ENCODE data around the gene NCAPD3. TPM values are rescaled to one million over a fixed set of nuclear protein-coding genes. Genes with fewer than 3 reads are reported as not detected.

The NCAPD3 gene
- total RNA-seq, 1 experiment from 2014 or later = 63.0 TPM

- POLR2A ChIA-PET = no interaction called here
- Mint-ChIP-seq H3K9me3 (no peaks in the 10 kb centered on the region), H3K36me3 (peaks cover 32% of the 10 kb centered on the region), H3K27ac (no peak overlapping the region), H3K4me1 (peaks cover 24% of the 10 kb centered on the region), H3K4me3 (no peak overlapping the region), H3K27me3 (ENCODE audit: low read depth) (no peaks in the 10 kb centered on the region)
- ATAC-seq (no peak), DNase-seq (ENCODE audit: low spot score) (no peak)
- TF ChIP-seq ZNF263 (CRISPR knock-in tag; IDR thresholded peaks at IDR 0.05; ENCODE audit: low read depth) = no peak
- no peak for TF ChIP-seq RELA (CRISPR knock-in tag; IDR thresholded peaks at IDR 0.05; ENCODE audit: borderline replicate concordance)
- TF ChIP-seq, protein P1, sequence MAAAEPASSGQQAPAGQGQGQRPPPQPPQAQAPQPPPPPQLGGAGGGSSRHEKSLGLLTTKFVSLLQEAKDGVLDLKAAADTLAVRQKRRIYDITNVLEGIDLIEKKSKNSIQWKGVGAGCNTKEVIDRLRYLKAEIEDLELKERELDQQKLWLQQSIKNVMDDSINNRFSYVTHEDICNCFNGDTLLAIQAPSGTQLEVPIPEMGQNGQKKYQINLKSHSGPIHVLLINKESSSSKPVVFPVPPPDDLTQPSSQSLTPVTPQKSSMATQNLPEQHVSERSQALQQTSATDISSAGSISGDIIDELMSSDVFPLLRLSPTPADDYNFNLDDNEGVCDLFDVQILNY (CRISPR knock-in tag; IDR thresholded peaks at IDR 0.05) = no peak
- no peak for TF ChIP-seq GTF2I (CRISPR knock-in tag; conservative IDR thresholded peaks at IDR 0.05)
- TF ChIP-seq TP53 (CRISPR knock-in tag; IDR thresholded peaks at IDR 0.05) = no peak
- TF ChIP-seq ESRRA (CRISPR knock-in tag; IDR thresholded peaks at IDR 0.05; ENCODE audit: borderline replicate concordance) = no peak
- TF ChIP-seq MXD4 (CRISPR knock-in tag; IDR thresholded peaks at IDR 0.05; ENCODE audit: borderline replicate concordance) = no peak
- CTCF ChIA-PET = no interaction called here
Observed at GRCh38 chr11:134250246-134250645, 26.5 kb upstream of the NCAPD3 start.

DNA sequence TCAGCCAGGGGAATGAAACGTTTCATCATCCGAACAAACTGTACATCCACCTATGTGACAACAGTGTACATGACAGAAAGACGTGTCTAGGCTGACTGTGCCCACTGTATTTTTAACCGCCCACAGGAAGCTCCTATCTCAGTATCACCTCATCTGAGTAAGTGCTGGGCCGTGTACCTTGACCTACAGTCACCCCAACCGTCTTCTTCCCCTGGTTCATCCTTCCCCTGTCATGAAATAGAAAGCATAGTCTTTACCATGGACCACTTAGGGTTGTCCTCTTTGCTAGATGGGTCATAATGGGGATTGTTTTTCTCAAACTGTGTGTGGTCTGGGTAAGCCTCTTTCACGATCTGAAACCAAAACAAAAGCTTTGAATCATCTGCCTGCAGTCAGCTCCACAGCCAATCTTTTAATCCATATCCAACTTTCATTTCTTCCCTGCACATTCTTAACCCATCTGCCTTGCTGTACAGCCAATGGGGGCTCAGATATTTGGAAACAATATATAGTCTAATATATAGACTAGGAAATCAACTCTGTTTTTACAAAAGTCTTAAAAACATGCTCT lies 25.2 kb upstream of the NCAPD3 start:
- no peaks in the 10 kb centered on the region for H3K27me3 Mint-ChIP-seq (ENCODE audit: low read depth)
- peaks cover 36% of the 10 kb centered on the region for H3K36me3 Mint-ChIP-seq
- no peaks in the 10 kb centered on the region for H3K9me3 Mint-ChIP-seq
- TF ChIP-seq, protein P2, sequence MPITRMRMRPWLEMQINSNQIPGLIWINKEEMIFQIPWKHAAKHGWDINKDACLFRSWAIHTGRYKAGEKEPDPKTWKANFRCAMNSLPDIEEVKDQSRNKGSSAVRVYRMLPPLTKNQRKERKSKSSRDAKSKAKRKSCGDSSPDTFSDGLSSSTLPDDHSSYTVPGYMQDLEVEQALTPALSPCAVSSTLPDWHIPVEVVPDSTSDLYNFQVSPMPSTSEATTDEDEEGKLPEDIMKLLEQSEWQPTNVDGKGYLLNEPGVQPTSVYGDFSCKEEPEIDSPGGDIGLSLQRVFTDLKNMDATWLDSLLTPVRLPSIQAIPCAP (CRISPR knock-in tag; IDR thresholded peaks at IDR 0.05) = no peak
- TF ChIP-seq MAX (CRISPR knock-in tag; IDR thresholded peaks at IDR 0.05) = no peak
- TF ChIP-seq ZNF416 (CRISPR knock-in tag; IDR thresholded peaks at IDR 0.05) = no peak
- TF ChIP-seq ZNF219 (CRISPR knock-in tag; IDR thresholded peaks at IDR 0.05; ENCODE audit: borderline replicate concordance) = no peak
- TF ChIP-seq ATF3 (CRISPR knock-in tag; conservative IDR thresholded peaks at IDR 0.05) = no peak
- TF ChIP-seq PRRX2 (CRISPR knock-in tag; IDR thresholded peaks at IDR 0.05) = no peak
- TF ChIP-seq, protein P3, sequence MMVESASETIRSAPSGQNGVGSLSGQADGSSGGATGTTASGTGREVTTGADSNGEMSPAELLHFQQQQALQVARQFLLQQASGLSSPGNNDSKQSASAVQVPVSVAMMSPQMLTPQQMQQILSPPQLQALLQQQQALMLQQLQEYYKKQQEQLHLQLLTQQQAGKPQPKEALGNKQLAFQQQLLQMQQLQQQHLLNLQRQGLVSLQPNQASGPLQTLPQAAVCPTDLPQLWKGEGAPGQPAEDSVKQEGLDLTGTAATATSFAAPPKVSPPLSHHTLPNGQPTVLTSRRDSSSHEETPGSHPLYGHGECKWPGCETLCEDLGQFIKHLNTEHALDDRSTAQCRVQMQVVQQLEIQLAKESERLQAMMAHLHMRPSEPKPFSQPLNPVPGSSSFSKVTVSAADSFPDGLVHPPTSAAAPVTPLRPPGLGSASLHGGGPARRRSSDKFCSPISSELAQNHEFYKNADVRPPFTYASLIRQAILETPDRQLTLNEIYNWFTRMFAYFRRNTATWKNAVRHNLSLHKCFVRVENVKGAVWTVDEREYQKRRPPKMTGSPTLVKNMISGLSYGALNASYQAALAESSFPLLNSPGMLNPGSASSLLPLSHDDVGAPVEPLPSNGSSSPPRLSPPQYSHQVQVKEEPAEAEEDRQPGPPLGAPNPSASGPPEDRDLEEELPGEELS (CRISPR knock-in tag; IDR thresholded peaks at IDR 0.05) = no peak
- TF ChIP-seq ESRRA (CRISPR knock-in tag; IDR thresholded peaks at IDR 0.05; ENCODE audit: borderline replicate concordance) = no peak
- no peak for TF ChIP-seq OVOL2 (CRISPR knock-in tag; IDR thresholded peaks at IDR 0.05; ENCODE audit: borderline replicate concordance)
- TF ChIP-seq, protein P4, sequence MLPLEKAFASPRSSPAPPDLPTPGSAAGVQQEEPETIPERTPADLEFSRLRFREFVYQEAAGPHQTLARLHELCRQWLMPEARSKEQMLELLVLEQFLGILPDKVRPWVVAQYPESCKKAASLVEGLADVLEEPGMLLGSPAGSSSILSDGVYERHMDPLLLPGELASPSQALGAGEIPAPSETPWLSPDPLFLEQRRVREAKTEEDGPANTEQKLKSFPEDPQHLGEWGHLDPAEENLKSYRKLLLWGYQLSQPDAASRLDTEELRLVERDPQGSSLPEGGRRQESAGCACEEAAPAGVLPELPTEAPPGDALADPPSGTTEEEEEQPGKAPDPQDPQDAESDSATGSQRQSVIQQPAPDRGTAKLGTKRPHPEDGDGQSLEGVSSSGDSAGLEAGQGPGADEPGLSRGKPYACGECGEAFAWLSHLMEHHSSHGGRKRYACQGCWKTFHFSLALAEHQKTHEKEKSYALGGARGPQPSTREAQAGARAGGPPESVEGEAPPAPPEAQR (CRISPR knock-in tag; IDR thresholded peaks at IDR 0.05) = no peak
- no peak for TF ChIP-seq TCF7 (CRISPR knock-in tag; IDR thresholded peaks at IDR 0.05; ENCODE audit: low read depth)
- no peak overlapping the region for H3K27ac Mint-ChIP-seq
- ATAC-seq = no peak
- DNase-seq (ENCODE audit: low spot score) = no peak
- peaks cover 12% of the 10 kb centered on the region for H3K4me1 Mint-ChIP-seq
- CTCF ChIA-PET = interaction anchor here (1.0 kb wide), 1 partner anchor 13 kb away, joined by 3 read pairs; no protein-coding TSS in a partner anchor
- H3K4me3 Mint-ChIP-seq = no peak overlapping the region
- POLR2A ChIA-PET = no interaction called here

DNA sequence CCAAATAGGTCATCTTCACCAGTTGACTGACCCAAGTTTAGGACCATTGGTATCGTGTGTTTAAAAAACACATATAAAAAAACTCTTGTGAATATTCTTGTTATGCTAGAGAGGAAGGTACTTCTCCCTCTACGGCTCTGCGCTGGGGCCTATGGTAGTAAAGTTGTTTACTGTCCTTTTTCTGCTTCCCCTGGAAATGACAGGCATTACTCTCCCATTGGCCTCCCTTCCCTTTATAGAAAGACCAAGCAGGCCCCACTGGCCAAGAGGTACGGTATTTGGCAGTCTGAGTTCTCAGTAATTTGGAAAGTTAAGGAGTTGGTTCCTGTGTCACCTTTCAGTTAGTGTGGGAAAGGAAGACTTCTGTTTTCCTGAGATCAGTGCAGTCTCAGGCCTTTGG lies 22.9 kb upstream of the NCAPD3 start:
- ATAC-seq = no peak
- no peaks in the 10 kb centered on the region for H3K9me3 Mint-ChIP-seq
- H3K27me3 Mint-ChIP-seq (ENCODE audit: low read depth) = no peaks in the 10 kb centered on the region
- no peak overlapping the region for H3K4me3 Mint-ChIP-seq
- peak overlapping the region; percentile 19; the same call in 1 of the 2 replicates for H3K27ac Mint-ChIP-seq
- TF ChIP-seq SMAD3 (CRISPR knock-in tag; IDR thresholded peaks at IDR 0.05; ENCODE audit: borderline replicate concordance) = no peak
- no peak for TF ChIP-seq ESRRA (CRISPR knock-in tag; IDR thresholded peaks at IDR 0.05; ENCODE audit: borderline replicate concordance)
- H3K4me1 Mint-ChIP-seq = peaks cover 11% of the 10 kb centered on the region
- peaks cover 52% of the 10 kb centered on the region for H3K36me3 Mint-ChIP-seq
- POLR2A ChIA-PET = no interaction called here
- DNase-seq (ENCODE audit: low spot score) = no peak
- CTCF ChIA-PET = no interaction called here
